Globus pallidus (tissue), 1 donor: Measurements from ENCODE around the gene MCTP1.
"Not testable (repeated sequence)": the region's sequence is repeated elsewhere in the genome, so short reads cannot be mapped to it uniquely, and the experiment has no call there.

Source experiments
- DNase-seq: peaks from one replicate; pipeline ENCODE4 v3.0.0-alpha.2; 2015; ENCODE audit warnings: low spot score

Gene MCTP1

GRCh38 chr5:94959279-94959678, 325.6 kb downstream of the MCTP1 start:
- not testable (repeated sequence) for DNase-seq

DNA sequence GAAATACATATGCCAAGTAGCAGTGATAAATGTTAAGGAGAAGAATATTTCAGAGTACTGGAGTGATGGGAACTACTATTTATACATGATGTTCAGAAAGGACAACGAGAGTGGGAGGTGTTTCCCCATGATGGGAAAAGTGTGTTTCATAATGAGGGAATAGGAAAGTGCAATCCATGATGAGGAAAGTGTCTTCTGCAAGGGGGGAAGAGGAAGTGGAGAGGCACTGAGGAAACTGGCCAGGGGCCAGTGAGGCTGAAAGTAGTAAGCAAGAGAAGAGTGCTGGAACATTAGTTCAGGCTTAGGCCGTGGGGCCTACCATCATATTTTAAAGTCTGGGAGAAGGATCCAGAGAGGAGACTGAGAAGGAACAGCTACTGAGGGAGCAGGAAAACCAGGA, 339.2 kb downstream of the MCTP1 start:
- no peak for DNase-seq

DNA sequence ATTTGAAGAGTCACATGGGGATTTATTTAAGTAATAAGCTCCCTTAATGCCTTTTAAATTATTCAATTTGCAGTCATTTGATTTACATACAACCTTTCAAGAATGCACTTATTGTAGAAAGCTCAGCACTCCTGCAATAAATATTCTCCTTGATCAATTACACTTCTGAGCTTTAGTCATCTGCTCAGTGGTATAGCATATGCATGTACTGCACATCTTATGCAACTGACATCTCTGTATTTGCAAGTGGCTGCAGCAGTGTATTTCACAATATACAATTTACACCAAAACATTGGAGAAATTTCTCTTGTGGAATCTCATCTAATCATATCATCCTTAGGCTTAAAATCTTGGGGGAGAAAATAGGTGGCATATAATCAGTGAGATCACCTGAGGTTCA, 340.7 kb downstream of the MCTP1 start:
- DNase-seq = no peak

DNA sequence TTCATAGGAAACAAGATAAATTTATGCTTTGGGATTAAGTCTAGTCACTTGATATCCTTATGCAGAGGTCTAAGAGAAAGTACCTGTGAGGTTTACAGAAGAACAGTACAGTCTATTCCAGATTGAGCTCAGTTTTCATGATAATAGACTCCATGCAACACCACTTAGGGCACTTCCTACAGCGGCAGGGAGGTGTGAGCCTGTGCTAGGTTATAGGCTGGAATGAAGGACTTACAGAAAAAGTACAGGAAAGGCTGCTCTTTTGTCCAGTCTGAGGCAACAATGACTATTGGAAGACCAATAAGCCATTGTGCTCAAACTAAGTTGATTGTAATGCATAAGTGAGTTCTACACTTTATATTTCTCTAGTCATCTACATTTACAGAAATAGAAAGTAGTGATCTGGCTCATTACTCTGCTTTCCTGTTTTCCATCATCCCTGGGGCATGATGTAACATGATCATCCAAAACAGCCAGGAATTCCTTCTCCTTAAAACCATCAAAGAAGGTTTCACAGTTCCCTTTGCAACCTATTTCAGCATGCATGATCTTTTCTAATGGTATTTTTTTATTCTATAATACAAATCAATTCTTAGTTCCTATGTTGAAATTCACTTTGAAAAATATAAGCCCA, 343.7 kb downstream of the MCTP1 start:
- no peak for DNase-seq

GRCh38 chr5:94932259-94932658, 352.6 kb downstream of the MCTP1 start:
- DNase-seq = no peak

- no peak for DNase-seq
Measured at GRCh38 chr5:94928891-94929290, 356.0 kb downstream of the MCTP1 start.

DNA sequence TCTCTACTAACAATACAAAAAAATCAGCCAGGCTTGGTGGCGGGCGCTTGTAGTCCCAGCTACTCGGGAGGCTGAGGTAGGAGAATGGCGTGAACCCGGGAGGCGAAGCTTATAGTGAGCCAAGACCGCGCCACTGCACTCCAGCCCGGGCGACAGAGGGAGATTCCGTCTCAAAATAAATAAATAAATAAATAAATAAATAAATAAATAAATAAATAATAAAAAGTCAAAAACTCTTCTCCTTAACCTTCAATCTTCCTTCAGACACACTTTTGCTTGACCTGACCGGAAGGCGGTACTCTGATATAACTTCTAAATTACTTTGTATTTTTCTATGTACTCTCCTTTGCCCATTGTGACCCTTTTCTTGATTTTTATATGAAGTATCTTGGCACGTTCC, 364.3 kb downstream of the MCTP1 start:
- no peak for DNase-seq

DNA sequence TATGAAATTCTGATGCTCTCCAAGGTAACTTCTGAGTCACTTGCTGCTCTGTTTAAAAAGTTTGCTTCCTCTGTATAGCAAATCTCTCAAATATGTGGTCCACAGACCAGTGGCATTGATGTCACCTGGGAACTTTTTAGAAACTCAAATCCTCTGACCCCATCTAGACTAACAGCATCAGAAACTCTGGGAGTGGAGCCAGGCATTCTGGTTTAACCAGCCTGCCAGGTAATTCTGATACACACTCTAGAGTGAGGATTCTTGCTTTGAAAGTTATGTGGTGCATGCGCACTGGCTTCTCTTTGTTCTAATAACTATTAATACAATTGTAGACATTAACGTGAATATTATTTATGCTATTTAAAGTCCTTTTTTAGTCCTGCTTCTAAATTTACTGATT, 368.3 kb downstream of the MCTP1 start:
- no peak for DNase-seq

GRCh38 chr5:94911276-94911675, 373.6 kb downstream of the MCTP1 start:
- no peak for DNase-seq

GRCh38 chr5:94910721-94911120, 374.2 kb downstream of the MCTP1 start:
- DNase-seq = no peak

GRCh38 chr5:94908889-94909480, 375.9 kb downstream of the MCTP1 start:
- DNase-seq = peak; percentile 11

GRCh38 chr5:94906750-94907149, 378.1 kb downstream of the MCTP1 start:
- DNase-seq = no peak

DNA sequence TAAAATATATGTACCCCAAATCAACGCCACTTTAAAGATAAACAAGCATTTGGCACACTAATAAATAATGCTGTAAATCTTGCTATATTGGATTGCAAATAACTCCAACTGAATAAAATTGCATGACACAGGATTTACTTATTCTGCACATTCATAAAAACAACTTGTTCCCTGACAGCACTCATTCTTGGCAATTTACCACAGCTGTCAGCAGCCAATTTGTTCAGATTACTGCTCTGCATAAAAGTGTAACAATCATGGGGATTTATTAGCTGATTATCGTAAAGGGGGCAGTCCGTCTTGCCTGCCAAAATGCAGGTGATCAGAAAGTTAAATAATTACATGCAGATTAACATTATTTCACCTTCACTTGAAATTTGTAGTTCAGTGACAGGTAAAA, 381.2 kb downstream of the MCTP1 start:
- no peak for DNase-seq

- no peak for DNase-seq
Measured at GRCh38 chr5:94901191-94901979, 383.5 kb downstream of the MCTP1 start.

GRCh38 chr5:94900006-94900505, 384.8 kb downstream of the MCTP1 start:
- no peak for DNase-seq

- DNase-seq = peak; percentile 45
Measured at GRCh38 chr5:94893412-94894135, 391.3 kb downstream of the MCTP1 start.

- no peak for DNase-seq
Measured at GRCh38 chr5:94891972-94892371, 392.9 kb downstream of the MCTP1 start.

- DNase-seq = no peak
Measured at GRCh38 chr5:94891565-94891964, 393.3 kb downstream of the MCTP1 start.

GRCh38 chr5:94890907-94891306, 394.0 kb downstream of the MCTP1 start:
- DNase-seq = no peak

GRCh38 chr5:94888674-94889073, 396.2 kb downstream of the MCTP1 start:
- DNase-seq = no peak

- DNase-seq = no peak
Measured at GRCh38 chr5:94885931-94886330, 399.0 kb downstream of the MCTP1 start.

- DNase-seq = peak; percentile 14
Measured at GRCh38 chr5:94884311-94884710, 400.6 kb downstream of the MCTP1 start.
